GM12878 (cell line): Measurements from ENCODE around the gene TSPAN12. TPM values are rescaled to one million over a fixed set of nuclear protein-coding genes. Genes with fewer than 3 reads are reported as not detected.

Experiments
- E2F8 ChIP-seq: fragments of 450-650 bp; IDR thresholded peaks from 2 replicates; pipeline ENCODE4 v1.6.1; 2018; ENCODE audit warnings: mild to moderate bottlenecking, low read depth, moderate library complexity; ENCODE audit not compliant: partially characterized antibody
- REST ChIP-seq: IDR thresholded peaks from 2 replicates; pipeline ENCODE4 v1.6.1; 2012; ENCODE audit warnings: mild to moderate bottlenecking, low read depth, low read length
- SIN3A ChIP-seq: IDR thresholded peaks from 2 replicates; pipeline ENCODE4 v1.6.1; 2012; ENCODE audit warnings: low read depth, low read length, improper control_type of control experiment
- polyA plus RNA-seq, 11 experiments: library from polyadenylated mRNA; depleted of rRNA in 4 of 11; unstranded in 6 of 11; stranded (reverse) in 5 of 11; fragments of >200 nt; fragmentation: Nextera tagmentation in 4 of 11; fragmentation: Illumina TruSeq in 1 of 11; extraction: Ambion mirVana in 4 of 11; extraction: Trizol in 1 of 11; gene quantifications; 1 replicate in 1 of 11; 2 replicates in 10 of 11; pipeline versions ENCODE4 v1.2.1 to v1.2.3, GENCODE V29; 2011 to 2016; ENCODE audit warnings: inconsistent platforms in 2 of 11, missing spikeins in 2 of 11, low read depth in 1 of 11
- total RNA-seq, 4 experiments: library from RNA; depleted of rRNA in 3 of 4; stranded (reverse); fragments of >200 nt in 3 of 4; fragmentation: Illumina TruSeq in 1 of 4; extraction: Trizol in 1 of 4; gene quantifications; 2 replicates each; pipeline versions ENCODE4 v1.2.1 to v1.2.3, GENCODE V29; 2013 to 2021

TSPAN12 gene
- total and polyA plus RNA-seq, 10 of the 15 experiments (the other 5 are each of a cell fraction or from before 2014, with no cell fraction given) = 0.67 to 110 (median 1.3) TPM

DNA sequence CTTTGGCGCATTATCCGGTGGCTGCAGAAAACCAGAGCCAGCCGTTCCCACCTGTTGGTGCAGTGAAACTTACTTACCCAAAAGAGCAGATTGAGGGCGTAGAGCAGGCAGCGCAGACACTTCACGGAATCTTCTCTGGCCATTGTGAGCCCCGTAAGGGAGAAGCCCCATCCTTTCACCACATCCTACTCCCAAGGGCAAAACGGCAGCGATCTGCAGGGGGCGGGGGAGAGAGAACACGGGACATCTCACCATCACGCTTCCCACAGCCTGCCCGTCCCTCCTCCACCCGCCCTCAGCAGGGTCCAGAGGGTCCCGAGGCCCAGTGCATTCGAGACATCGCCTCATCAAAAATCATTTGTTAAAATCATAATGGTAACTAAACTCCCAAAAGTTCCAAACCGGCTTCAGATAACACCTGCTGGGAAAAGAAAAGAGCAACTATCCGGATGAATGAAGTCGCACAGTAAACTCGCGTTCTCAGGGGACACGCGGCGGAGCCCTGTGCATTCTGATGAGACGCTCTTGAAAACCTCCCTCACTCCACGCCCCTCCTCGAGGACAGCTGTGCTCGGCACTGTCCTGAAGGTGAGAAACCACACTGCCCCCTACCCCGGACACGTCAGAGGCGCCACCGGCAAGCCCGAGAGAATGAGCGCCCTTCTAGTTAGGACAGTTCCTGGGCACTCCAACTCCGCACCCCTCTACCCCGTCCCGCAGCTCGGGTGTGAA is 1.2 kb downstream of the TSPAN12 start (continued):
- TF ChIP-seq E2F8 (peak; percentile 42), SIN3A (peak; percentile 39; the same call in 1 of the 2 replicates), REST (no peak)
